GM18511 (cell line): Measurements from ENCODE around the gene HMX2.

Experiments
- ATAC-seq: cut with Tn5 transposase; IDR thresholded peaks from one replicate; pipeline ENCODE4 v1.9.1; 2021; ENCODE audit warnings: mild to moderate bottlenecking, moderate library complexity; ENCODE audit not compliant: unreplicated experiment

The HMX2 gene

DNA sequence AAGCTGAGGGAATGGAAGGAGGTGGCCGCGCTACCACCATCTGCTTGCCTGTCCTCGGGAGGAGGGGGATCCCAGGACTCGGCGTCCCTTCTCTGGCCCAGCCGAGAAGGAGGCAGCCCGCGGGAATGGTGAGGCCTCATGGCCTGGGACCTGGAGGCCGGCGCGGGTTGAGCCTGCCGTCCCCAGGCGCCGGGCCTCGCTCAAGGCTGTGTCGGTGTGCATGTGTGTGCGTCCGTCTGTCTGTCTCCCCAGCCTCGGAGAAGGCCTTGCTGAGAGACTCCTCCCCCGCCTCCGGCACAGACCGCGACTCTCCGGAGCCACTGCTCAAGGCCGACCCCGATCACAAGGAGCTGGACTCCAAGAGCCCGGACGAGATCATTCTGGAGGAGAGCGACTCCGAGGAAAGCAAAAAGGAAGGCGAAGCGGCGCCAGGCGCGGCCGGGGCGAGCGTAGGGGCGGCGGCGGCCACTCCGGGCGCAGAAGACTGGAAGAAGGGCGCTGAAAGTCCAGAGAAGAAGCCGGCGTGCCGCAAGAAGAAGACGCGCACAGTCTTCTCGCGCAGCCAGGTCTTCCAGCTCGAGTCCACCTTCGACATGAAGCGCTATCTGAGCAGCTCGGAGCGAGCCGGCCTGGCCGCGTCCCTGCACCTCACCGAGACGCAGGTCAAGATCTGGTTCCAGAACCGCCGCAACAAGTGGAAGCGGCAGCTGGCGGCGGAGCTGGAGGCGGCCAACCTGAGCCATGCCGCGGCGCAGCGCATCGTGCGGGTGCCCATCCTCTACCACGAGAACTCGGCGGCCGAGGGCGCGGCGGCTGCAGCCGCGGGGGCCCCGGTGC, 10.9 kb upstream of the HMX2 start:
- no peak for ATAC-seq

DNA sequence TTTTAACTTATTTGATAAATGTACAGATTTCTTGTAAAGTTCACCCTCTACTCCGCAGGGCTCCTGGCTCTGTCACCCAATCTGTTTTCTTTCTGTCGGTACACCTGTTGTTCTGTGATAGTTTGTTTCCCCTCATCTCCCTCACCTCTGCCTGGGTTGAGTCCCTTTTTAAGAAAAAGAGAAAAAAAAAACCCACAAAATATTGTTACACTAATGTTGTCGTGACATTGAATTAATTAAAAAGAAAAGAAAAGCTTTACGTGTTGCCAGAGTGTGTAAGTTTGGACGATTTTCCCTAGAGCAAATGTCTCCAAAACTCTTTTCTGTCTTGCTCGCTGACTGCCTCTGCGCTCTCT, 8.8 kb upstream of the HMX2 start:
- no peak for ATAC-seq

DNA sequence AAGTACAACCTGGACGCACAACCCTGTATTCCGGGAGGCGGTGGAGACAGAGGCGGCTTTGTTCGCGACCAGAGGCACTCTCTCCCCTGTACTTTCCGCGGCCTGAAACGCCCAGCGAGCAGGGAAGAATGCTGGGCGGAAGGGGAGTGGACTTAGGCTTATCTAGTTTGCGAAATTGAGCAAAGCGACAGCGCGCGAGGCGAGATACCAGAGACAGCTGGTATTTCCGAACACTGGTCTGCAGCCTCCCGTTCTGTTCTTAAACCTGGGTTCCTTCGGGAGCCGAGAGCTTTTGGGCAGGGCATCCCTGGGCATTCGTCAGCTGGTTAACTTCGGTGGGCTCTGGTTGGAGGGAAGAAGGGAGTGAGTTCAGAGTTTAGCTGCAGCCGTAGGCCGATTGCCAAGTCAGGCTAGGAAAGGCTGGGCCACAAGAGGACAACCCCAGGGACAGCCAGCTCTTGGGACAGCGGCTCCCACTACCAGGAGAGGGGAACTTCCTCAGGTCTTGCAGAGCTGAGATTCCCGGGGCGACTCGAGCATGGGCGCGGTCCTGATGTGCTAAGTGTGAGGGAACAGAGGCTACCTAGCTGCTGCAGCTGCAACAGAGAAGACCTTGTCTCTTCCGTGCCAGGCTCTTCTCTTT, 8.3 kb upstream of the HMX2 start:
- ATAC-seq: no peak

DNA sequence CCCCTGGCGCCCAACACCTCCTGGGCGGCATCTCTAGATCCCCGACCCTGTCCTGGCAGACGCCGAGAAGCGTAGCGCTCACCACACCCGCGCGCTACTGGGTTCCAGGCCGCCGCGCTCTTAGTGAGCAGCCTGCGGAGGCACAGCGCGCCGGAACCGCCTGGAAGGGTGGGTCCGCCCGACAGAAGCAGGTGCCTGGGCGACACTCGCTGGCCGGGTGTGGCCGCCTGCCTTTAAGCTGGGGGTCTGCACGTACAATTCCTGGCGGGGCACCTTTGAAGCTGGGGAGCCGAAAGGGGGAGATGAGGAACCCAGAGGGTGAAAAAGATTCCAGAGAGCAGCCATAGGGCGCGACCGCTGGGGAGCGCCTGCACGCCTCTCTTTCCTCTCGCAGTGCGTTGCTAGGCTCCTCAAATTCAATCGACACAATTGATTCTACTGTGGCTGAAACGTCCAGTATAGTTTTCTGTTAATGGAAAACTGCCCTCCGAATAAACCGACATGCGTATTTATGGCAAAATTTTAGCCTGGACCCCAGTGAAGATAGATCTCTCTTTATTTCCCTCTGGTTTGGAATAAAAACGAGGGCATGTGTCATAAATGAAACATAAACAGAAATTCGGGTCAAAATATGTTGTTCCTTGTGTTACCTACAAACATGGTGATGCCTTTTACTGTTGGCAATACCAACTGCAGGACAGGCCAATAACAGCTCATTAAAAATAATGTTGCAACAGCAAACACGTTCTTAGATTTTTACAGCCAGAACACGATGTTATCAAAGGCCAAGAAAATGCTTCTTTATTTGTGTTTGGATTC, 7.6 kb upstream of the HMX2 start:
- ATAC-seq: no peak

DNA sequence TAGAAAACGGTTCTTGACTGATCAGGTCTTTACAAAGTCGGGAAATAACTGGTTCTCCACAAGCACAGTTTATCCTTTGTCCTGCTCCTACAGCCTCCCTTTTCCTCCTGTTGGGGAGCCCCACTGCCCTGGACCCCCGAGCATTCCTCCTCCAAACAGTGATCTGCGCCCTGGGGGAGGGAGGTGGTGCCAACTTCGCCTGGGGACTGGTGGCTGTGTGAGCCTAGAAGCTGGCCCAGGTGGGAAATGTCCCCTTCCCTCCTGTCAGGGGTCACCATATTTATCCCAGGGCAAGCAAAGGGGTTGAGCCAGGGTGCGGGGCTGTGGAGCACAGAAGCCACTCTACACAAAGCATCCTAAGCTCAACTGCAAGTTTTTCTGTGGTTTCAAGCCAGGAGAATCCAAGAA, 6.9 kb upstream of the HMX2 start:
- ATAC-seq: no peak

DNA sequence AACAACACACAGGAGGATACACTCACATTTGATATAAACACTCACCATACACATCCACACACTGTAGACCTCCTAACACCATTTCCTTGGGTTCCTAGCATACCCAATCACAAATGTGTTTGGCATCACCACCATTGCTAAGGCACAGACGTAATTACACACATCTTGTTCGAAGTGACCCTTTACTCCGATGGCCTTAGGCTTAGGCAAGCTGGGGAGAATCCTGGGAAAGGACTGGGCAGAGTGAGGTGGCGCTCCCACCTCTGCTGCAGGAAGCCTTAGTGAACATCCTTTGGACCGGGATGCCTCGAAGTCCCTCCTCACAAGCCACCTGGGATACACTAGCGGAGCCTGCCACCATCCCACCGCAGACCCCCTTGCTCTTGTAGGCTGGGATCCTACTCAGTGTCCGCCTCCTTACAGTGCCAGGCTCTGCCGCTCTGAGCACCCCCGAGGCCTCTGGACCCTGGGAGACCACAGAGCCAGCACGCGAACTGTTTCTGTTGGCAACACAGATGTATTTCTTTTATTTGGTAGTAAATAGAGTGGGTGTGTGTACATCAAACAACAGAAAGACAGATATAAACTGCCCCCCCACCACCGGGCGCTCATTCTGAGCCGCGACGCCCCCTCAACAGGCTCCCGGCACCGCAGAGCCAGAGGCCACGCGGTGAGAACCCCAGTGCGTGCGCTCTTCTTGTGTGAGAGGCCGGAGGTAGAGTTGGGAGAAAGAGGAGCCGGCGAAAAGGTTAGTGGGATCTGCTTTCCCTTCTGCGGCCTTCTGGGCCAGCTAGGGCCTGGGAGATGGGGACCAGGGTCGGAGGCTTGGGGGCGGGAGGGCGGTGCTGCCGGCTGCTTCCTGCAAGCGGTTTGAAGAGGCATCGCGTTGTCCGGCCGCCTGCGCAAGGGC, 5.9 kb upstream of the HMX2 start:
- no peak for ATAC-seq

DNA sequence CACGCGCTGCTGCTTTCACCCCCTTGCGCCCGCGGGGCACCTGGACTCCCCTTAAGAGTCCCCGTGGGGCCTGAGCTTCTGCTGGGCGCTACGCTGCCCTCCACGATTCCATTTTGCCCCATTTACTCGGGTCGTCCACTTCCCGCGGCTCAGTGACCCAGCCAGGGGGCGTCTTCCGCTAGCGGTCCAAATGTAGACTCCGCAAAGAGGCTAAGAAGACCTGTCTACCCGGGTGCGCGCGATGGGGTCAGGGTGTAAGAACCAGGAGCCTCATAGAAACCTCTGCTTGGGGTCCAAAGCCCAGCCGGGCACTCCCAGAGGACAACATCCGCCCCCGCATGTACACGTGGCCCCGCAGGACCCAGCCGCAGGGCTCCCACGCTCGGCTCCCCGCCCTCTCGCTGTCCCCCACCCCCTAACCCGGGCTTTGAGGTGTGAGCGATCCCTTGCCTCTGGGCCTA, 5.2 kb upstream of the HMX2 start:
- ATAC-seq: no peak

DNA sequence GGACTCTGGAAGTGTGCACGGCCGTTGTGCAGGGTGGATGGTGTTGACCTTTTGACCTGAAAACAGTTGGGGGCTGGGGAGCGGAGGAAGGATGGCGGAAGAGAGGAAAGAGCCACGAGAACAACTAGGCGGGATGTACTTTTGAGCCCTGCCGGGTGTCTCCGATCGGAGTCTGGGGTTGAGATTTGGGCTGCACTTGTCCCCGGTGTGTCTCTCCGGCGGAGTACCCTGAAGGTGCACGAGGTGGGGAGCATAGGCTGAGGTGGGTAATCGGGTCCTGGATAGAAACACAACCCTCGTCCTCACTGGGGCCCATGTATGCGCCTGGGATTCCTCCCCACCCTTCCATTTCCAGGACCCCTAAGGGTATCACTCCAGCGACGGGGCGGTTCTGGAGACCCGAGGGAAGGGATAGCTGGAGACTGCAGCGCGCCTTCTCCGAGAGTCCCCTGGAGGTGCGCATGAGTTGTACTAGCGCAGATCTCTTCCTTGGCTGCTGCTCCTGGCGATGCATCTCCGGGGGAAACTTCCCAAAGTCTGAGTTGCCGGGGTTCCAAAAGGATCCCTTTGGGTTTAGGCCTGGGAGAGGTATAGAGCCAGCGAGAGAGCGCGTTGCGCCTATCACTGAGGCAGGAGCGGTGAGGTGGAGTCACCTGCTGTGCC, 4.6 kb upstream of the HMX2 start:
- ATAC-seq: no peak

DNA sequence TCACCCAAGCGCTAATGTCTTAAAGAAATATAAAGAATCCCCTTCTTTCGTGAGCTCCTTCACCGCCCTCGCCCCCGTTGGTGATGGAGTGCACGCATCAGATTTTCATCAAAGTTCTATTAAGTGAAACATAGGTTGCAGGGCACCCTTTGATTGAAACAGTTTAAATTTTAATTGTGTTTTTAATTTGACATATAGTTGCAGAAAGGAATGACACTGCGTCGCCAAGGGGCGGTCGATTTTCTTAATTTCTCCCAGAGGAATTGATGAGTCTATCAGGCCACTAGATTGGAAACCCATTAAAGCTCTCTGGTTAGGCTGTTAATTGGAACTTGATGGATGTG, 4.1 kb upstream of the HMX2 start:
- no peak for ATAC-seq

DNA sequence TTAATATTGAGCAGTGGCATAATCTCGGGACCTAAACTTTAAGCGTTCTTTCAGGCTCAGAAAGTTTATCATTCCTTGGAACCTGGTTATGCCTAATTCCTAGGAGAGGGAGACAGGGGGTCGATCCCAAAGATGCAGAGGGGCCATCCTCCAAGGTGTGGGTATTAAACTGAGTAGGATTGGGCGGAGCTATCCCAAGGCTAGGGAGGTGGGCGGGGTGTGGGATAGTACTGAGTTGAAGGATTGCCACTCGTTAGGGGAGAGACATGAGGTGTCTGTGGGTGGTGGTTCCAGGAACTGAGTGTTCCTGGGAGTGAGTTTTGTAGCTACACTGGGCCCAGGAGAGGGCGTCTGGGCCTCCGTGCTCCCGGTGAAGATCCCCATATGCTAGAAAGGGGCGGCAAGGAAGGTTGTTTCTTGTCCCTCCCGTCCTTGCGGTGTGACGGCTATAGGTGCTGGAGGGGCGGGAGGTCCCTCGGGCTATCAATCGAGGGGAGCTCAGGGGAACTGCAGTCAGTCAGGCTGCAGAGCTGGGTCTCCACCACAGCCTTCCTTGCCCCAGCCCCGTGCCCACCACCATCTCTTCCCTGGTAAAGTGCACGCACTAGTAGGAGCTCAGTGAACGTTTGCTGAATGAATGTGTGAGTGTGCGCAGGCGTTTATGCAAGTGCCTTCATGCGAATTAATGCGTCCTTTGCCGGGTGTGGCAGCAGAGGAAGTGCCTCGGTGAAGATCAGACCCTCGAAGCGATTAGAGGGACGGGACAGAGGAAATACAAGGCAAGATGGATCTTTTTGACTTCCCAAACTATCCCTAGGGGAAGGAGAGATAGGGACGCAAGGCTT, 3.0 kb upstream of the HMX2 start:
- no peak for ATAC-seq

DNA sequence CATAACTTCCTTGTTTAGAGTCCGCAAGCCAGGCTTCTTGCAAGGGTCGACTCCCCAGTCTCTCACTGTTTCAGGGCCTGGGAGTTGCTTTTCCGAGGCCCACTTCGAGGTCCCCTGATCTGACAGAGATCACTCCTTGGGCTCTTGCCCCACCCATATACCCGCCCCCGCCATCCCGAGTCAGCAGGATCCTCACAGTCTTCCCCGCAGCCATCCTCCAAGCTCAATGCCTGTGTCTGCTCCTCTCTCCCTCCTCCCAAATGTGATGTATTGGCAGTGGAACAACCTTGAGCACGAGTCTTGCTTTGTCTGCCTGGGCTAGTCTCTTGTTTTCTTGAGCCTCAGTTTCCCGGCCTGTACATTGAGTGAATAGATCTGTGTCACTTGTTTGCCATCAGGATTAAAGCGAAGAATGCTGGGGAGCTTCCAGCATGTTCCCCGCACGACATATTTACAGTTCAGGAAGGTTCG, 2.4 kb upstream of the HMX2 start:
- ATAC-seq: no peak

DNA sequence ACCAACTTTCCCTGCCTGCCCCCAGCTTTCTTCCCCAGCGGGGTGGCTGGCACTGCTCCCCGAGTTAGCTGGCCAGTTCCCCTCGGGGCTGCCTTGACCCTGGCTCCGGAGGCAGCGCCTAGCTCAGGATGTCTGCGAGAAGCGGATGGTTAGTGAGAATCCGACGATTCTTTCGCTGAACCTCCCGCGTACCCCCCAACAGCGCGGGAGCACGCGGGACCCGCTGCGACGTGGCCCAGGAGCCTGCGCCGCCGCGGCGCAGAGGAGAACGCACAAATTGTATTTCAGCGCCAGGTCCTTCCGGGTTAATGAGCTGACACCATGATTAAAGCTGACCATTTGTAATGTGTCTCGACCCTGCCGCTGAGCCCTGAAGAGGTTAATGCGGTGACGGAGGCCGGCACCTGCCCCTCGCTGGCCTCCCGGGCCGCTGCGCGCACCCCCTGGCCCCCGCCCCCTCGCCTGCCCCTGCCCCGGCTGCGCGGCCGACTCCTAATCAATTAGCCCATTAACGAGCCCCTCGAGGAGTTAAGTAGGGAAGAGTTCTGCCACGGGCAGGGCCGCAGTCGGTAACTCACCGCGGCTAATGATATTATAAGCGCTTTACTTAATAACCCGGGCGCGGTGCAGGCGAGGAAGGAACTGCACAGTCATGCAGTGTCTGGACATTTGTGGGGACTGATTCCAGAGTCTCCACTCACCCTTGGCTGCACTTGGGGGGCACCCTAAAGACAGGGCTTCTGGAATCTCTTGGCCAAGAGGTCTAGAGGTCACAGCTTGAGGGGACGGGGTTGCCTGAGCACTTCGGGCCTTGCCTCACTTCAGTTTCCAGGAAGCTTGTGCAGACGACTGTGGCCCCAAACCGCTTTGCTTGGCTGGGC, 1.7 kb upstream of the HMX2 start:
- ATAC-seq: no peak

DNA sequence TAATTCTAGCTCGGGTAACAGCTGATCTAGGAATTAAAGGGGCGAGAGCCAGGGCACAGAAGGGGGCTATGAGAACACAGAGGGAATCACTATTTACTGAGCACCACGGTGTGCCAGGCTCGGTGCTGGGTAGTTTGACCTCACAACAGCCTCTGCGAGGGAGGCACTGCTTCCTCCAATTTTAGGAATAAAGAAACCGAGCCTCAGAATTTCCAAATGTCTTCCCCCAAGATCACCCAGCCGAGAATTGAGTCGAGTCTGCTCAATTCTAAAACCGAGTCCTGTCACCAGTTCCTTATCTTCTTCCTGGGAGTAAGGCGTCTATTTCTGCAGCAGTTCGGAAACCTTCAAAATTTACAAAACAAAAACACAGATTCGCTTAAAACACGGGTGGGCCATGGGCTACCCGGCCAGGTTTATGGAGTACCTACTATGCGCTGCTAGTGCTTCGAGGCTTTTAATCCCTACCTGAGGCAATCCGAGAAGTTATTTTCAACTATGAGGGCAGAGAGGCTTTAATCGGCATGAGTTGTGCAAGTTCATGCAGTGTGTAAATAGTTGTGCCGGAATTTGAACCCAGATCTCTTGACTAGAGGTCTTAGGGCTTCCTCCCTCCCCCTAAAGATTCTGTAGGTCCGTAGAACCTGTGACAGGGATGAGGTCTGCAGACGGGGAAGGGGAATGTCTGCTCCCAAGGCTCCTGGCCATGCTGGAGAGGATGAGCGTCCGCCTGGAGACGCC, 872 bp upstream of the HMX2 start:
- ATAC-seq: no peak

DNA sequence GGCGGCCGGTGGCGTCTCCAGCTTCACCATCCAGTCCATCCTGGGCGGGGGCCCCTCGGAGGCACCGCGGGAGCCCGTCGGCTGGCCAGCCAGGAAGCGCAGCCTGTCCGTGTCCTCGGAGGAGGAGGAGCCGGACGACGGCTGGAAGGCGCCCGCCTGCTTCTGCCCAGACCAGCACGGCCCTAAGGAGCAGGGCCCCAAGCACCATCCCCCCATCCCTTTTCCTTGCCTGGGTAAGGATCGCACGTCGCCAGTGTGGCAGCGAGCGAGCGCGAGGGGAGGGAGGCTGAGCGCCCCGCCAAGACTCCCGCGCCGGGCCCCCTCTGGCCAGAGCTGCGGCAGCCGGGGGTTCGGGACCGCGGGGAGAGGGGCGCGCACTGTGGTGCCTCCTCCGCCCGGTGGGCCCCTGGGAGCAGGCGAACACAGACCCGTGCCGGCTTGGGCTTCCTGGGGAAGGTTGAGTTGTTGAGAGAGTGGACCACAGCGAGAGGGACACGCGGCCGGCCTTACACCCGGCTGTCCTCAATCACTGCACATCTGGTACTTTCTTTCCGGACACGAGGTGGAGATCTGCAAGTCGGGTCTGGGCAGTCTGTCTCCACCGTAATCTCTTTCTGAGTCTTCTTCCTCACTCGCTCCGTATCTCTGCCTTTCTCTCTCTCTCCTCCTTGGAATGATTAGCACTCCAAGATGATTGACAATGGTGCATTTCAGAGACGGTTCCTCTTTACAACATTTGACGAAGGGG, 652 bp downstream of the HMX2 start:
- ATAC-seq: no peak

DNA sequence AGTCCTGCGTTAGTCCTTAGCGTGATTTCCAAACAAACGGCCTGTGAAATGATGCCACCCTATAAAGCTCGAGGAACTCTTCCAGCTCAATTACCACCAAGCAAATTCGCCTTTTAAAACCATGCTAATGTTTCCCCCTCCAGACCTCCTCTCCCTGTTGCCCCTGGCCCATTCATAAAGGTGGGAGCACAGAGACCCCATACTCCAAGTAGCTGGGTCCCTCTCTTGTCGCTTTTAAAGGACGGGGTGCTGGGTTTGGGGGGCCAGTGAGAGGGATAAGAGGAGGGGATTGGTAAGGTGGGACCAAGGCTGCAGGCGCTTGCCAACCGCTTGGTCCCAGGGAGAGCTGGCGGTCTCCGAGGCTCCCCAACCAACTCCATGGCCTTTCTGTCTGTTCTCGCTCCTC, 1.2 kb downstream of the HMX2 start:
- ATAC-seq: no peak

DNA sequence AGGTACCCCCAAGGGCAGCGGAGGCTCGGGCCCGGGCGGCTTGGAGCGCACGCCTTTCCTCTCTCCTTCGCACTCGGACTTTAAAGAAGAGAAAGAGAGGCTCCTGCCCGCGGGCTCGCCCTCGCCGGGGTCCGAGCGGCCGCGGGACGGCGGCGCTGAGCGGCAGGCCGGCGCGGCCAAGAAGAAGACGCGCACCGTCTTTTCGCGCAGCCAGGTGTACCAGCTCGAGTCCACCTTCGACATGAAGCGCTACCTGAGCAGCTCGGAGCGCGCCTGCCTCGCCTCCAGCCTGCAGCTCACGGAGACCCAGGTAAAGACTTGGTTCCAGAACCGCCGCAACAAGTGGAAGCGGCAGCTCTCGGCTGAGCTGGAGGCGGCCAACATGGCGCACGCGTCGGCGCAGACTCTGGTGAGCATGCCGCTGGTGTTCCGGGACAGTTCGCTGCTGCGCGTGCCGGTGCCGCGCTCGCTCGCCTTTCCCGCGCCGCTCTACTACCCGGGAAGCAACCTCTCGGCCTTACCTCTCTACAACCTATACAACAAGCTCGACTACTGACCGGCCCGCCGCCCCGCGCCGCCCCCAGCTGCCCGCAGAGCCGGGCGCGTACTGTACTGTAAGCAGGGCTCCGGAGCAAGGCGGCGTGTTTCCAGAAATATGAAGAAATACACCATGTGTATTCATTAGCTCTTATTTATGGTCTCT, 1.8 kb downstream of the HMX2 start:
- no peak for ATAC-seq
